GM21526 (cell line): ENCODE results near the gene FBP2.
"Not testable (repeated sequence)": the region's sequence is repeated elsewhere in the genome, so short reads cannot be mapped to it uniquely, and the experiment has no call there.

Experiments
- ATAC-seq: cut with Tn5 transposase; IDR thresholded peaks from one replicate; pipeline ENCODE4 v1.9.1; 2021; ENCODE audit warnings: moderate library complexity; ENCODE audit not compliant: unreplicated experiment, low FRiP score

The FBP2 gene

GRCh38 chr9:94566550-94566949 lies 27.1 kb downstream of the FBP2 start:
- ATAC-seq: no peak

- ATAC-seq: not testable (repeated sequence)
Measured at GRCh38 chr9:94564279-94564678, 29.3 kb downstream of the FBP2 start.

- ATAC-seq: no peak
Measured at GRCh38 chr9:94563548-94563947, 30.1 kb downstream of the FBP2 start.

DNA sequence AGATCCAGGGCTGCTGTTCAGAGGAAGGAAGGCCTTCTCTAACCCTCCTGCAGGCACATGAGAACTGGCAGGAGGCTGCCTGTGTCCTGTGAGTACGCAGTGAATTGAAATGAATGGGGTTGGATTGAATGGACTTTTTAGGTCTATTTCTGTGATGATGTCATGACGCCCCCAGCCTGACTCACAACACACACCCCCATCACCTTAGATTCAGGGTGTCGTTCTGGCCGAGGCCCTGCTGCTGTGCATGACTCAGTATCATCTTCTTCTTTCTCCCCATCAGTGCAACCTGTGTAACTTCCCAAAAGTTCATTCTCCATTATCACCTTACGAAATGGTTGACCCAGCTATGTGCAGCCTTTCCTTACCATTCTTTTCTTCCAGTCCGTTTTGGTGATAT lies 33.4 kb downstream of the FBP2 start:
- no peak for ATAC-seq

GRCh38 chr9:94557376-94557775 lies 36.2 kb downstream of the FBP2 start:
- ATAC-seq: no peak

- ATAC-seq: no peak
Measured at GRCh38 chr9:94554439-94555331, 38.9 kb downstream of the FBP2 start, which contains the start of gene PCAT7. TSS of gene PCAT7 (plus strand) at chr9:94555083.

- no peak for ATAC-seq
Measured at GRCh38 chr9:94554078-94554438, 39.6 kb downstream of the FBP2 start.

GRCh38 chr9:94553029-94553938 lies 40.3 kb downstream of the FBP2 start:
- ATAC-seq: no peak

GRCh38 chr9:94545940-94546339 lies 47.7 kb downstream of the FBP2 start:
- no peak for ATAC-seq

DNA sequence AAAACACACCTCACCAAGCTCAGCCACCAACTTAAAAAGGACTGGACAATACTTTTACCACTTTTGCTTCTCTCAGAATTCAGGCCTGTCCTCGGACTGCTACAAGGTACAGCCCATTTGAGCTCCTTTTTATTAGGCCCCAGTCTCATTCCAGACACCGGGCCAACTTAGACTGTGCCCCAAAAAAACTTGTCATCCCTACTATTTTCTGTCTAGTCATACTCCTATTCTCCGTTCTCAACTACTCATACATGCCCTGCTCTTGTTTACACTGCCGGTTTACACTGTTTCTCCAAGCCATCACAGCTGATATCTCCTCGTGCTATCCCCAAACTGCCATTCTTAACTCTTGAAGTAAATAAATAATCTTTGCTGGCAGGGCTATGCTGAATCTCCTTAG lies 49.3 kb downstream of the FBP2 start:
- ATAC-seq: not testable (repeated sequence)

GRCh38 chr9:94538908-94539307 lies 54.7 kb downstream of the FBP2 start:
- ATAC-seq: no peak

DNA sequence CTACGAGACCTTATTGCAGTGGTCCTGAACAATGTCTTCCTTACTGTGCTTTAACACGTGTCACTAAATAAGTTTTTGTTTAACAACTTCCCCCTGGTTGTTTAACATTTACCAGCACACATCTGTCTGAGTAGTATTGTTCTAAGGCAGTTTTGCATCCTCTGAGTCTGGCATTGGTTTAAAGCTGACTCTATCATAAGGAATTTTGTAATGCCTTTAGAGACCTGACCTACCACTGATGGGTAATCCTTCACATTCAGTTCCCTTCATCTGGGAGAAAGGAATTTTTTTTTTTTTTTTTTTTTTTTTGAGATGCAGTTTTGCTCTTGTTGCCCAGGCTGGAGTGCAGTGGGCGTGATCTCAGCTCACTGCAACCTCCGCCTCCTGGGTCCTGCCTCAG lies 58.7 kb downstream of the FBP2 start:
- ATAC-seq: no peak

- no peak for ATAC-seq
Measured at GRCh38 chr9:94533601-94534000, 60.0 kb downstream of the FBP2 start.

DNA sequence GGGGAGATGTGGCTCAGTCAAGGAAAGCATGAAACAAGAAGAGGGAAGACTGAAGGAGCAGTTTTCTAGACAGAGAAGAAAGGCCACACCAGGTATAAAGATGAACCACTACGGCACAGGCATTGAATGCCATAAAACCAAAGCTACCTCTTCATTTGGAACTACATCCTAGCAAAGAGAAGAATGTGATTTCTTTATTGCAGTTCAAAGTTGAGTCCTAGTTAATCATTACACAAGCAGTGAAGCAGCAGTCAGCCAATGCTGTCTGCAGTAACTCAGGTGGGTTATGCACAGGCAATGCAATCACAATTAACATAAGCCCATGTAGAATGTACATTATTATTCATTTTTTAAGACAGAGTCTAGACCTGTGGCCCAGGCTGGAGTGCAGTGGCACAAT lies 60.5 kb downstream of the FBP2 start:
- no peak for ATAC-seq

DNA sequence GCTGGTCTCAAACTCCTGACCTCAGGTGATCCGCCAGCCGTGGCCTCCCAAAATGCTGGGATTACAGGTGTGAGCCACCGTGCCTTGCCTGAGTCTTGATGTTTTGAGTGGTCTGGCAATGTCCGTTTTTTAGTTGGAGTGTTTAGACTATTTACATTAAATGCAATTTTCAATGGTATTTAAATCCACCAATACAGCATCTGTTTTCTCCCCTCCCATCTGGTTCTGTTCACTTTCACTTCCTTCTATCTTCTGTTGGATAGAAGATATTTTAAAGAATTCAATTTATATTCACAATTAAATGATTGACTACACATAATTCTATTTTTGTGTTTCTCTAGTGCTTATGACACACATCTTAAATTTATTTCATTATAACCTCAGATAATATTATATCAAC lies 64.7 kb downstream of the FBP2 start:
- ATAC-seq: no peak

DNA sequence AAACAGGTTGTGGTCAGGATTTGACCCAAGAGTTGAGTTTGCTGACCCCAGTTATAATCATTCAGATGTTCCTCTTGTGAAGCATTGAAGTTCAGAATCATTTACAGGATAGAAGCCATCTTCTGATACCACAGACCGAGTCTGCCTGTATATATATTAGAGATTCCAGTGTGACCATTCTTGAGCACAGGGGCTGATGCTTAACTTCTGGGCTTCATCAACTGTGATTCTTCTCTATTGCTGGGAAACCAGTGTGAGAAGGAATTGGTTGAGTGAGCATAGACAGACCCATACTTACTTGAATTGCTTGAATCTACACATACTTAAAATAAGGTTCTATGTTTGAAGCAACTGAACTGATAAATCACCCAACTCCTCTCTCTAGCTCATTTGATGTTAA lies 66.7 kb downstream of the FBP2 start:
- no peak for ATAC-seq

GRCh38 chr9:94526271-94526670 lies 67.4 kb downstream of the FBP2 start:
- ATAC-seq: no peak

DNA sequence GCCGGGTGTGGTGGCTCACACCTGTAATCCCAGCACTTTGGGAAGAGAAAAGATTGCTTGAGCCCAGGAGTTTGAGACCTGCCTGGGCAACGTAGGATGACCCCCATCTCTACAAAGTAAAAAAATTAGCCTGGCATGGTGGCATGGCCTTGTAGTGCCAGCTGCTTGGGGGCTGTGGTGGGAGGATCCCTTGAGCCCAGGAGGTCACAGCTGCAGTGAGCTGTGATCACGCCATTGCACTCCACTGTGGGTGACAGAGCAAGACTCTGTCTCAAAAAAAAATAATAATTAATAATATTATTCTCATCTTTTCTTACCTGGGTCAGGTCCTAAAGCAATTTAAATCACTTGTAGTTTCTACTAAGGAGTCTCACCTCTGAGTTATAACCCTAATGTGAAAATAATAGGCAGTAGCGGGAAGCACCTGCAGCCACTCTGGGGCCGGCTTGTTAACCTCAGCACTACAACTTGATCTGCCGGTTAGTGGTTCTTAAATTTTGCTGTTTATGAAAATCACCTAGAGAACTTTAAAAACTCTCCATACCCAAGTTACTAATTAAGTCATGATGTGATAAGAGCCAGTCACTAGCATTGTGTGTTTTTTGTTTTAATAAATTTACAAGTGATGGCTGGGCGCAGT lies 68.1 kb downstream of the FBP2 start:
- ATAC-seq: no peak

DNA sequence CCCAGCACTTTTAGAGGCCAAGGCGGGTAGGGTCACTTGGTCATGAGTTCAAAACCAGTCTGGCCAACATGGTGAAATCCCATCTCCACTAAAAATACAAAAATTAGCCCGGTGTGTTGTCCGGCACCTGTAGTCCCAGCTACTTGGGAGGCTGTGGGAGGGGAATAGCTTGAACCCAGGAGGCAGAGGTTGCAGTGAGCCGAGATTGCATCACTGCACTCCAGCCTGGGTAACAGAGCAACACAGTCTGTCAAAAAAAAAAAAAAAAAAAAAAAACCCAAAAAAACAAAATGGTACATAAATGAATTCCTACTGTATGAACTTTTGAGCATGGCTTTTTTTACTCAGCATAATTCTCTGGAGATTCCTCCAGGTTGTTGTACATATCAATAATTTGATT lies 76.4 kb downstream of the FBP2 start:
- ATAC-seq: no peak

- no peak for ATAC-seq
Measured at GRCh38 chr9:94514722-94515121, 78.9 kb downstream of the FBP2 start.

- ATAC-seq: no peak
Measured at GRCh38 chr9:94511955-94512265, 81.7 kb downstream of the FBP2 start.
